Astrocyte of the hippocampus (primary cell): Measurements from ENCODE around the gene ZXDC.

Experiments used
- DNase-seq: peaks from one replicate; pipeline ENCODE4 v3.0.0; 2011; ENCODE audit warnings: low read depth, low spot score

ZXDC gene

GRCh38 chr3:126454437-126455198, 21.1 kb downstream of the ZXDC start:
- no peak for DNase-seq

- DNase-seq, result no peak
Observed at GRCh38 chr3:126454025-126454424, 21.7 kb downstream of the ZXDC start.

- DNase-seq, result no peak
Observed at GRCh38 chr3:126452213-126452612, 23.5 kb downstream of the ZXDC start.

- DNase-seq, result no peak
Observed at GRCh38 chr3:126451511-126451910, 24.2 kb downstream of the ZXDC start.

- DNase-seq, result no peak
Observed at GRCh38 chr3:126450744-126451143, 24.9 kb downstream of the ZXDC start.

- DNase-seq, result no peak
Observed at GRCh38 chr3:126450219-126450618, 25.5 kb downstream of the ZXDC start.

GRCh38 chr3:126449621-126450051, 26.1 kb downstream of the ZXDC start:
- DNase-seq, result no peak

GRCh38 chr3:126448893-126449180, 26.9 kb downstream of the ZXDC start:
- DNase-seq, result no peak

GRCh38 chr3:126448136-126448892, 27.4 kb downstream of the ZXDC start:
- no peak for DNase-seq

- no peak for DNase-seq
Observed at GRCh38 chr3:126447456-126448106, 28.1 kb downstream of the ZXDC start.

- DNase-seq, result no peak
Observed at GRCh38 chr3:126446791-126447190, 28.9 kb downstream of the ZXDC start.

- no peak for DNase-seq
Observed at GRCh38 chr3:126446301-126446700, 29.4 kb downstream of the ZXDC start.

GRCh38 chr3:126445506-126445905, 30.2 kb downstream of the ZXDC start:
- no peak for DNase-seq

- no peak for DNase-seq
Observed at GRCh38 chr3:126442856-126443242, 32.8 kb downstream of the ZXDC start.

- DNase-seq, result no peak
Observed at GRCh38 chr3:126442094-126442855, 33.4 kb downstream of the ZXDC start.

- DNase-seq, result no peak
Observed at GRCh38 chr3:126441256-126441880, 34.3 kb downstream of the ZXDC start.

- DNase-seq, result no peak
Observed at GRCh38 chr3:126440709-126440995, 35.0 kb downstream of the ZXDC start.

GRCh38 chr3:126439968-126440708, 35.6 kb downstream of the ZXDC start:
- no peak for DNase-seq

GRCh38 chr3:126439346-126439967, 36.2 kb downstream of the ZXDC start:
- DNase-seq, result no peak

- no peak for DNase-seq
Observed at GRCh38 chr3:126438746-126439145, 36.9 kb downstream of the ZXDC start.

GRCh38 chr3:126438186-126438585, 37.5 kb downstream of the ZXDC start:
- DNase-seq, result no peak
